Measurements from ENCODE around the gene UBE2I. TPM values are rescaled to one million over a fixed set of nuclear protein-coding genes. Genes with fewer than 3 reads are reported as not detected.

UBE2I gene
- total RNA-seq (97.1 TPM), polyA plus RNA-seq (ENCODE audit: insufficient read depth, low read depth, low replicate concordance) (62.2 TPM)
- long read RNA-seq, donor 1, transcript UBE2I-203 (7 exons, 2,976 nt) = major isoform, 55 of 91 reads
- long read RNA-seq, donor 1, partial matches to known transcripts = 22 of 91 reads
- long read RNA-seq, donor 1, other reads (novel, unspliced or antisense) = 5 of 91 reads
- long read RNA-seq, donor 2, transcript UBE2I-212 (1 exons, 2,642 nt) = minor isoform, 6 of 89 reads
- long read RNA-seq, donor 2, transcript UBE2I-203 (7 exons, 2,976 nt) = major isoform, 68 of 89 reads
- long read RNA-seq, donor 2, partial matches to known transcripts = 8 of 89 reads
- long read RNA-seq, donor 2, other reads (novel, unspliced or antisense) = 0 of 89 reads
- long read RNA-seq, donor 3, transcript UBE2I-212 (1 exons, 2,642 nt) = minor isoform, 6 of 107 reads
- long read RNA-seq, donor 3, transcript UBE2I-219 (3 exons, 498 nt) = minor isoform, 5 of 107 reads
- long read RNA-seq, donor 3, transcript UBE2I-203 (7 exons, 2,976 nt) = major isoform, 70 of 107 reads
- long read RNA-seq, donor 3, partial matches to known transcripts = 20 of 107 reads
- long read RNA-seq, donor 3, other reads (novel, unspliced or antisense) = 0 of 107 reads
- long read RNA-seq, donor 4, transcript UBE2I-212 (1 exons, 2,642 nt) = minor isoform, 6 of 82 reads
- long read RNA-seq, donor 4, transcript UBE2I-203 (7 exons, 2,976 nt) = major isoform, 58 of 82 reads
- long read RNA-seq, donor 4, partial matches to known transcripts = 11 of 82 reads
- long read RNA-seq, donor 4, other reads (novel, unspliced or antisense) = 0 of 82 reads
- long read RNA-seq, donor 5, transcript UBE2I-203 (7 exons, 2,976 nt) = major isoform, 7 of 7 reads
- long read RNA-seq, donor 5, partial matches to known transcripts = 0 of 7 reads
- long read RNA-seq, donor 5, other reads (novel, unspliced or antisense) = 0 of 7 reads
- long read RNA-seq, donor 6, transcript UBE2I-219 (3 exons, 498 nt) = minor isoform, 5 of 70 reads
- long read RNA-seq, donor 6, transcript UBE2I-203 (7 exons, 2,976 nt) = major isoform, 41 of 70 reads
- long read RNA-seq, donor 6, partial matches to known transcripts = 23 of 70 reads
- long read RNA-seq, donor 6, other reads (novel, unspliced or antisense) = 0 of 70 reads
- long read RNA-seq, donor 7, transcript UBE2I-203 (7 exons, 2,976 nt) = major isoform, 38 of 82 reads
- long read RNA-seq, donor 7, partial matches to known transcripts = 3 of 82 reads
- long read RNA-seq, donor 7, other reads (novel, unspliced or antisense) = 33 of 82 reads
- long read RNA-seq, donor 8, transcript UBE2I-203 (7 exons, 2,976 nt) = major isoform, 64 of 134 reads
- long read RNA-seq, donor 8, transcript UBE2I-219 (3 exons, 498 nt) = minor isoform, 13 of 134 reads
- long read RNA-seq, donor 8, partial matches to known transcripts = 47 of 134 reads
- long read RNA-seq, donor 8, other reads (novel, unspliced or antisense) = 0 of 134 reads
- long read RNA-seq, donor 9, transcript UBE2I-203 (7 exons, 2,976 nt) = major isoform, 35 of 53 reads
- long read RNA-seq, donor 9, partial matches to known transcripts = 9 of 53 reads
- long read RNA-seq, donor 9, other reads (novel, unspliced or antisense) = 0 of 53 reads
- long read RNA-seq, donor 10, transcript UBE2I-212 (1 exons, 2,642 nt) = minor isoform, 11 of 104 reads
- long read RNA-seq, donor 10, transcript UBE2I-203 (7 exons, 2,976 nt) = major isoform, 55 of 104 reads
- long read RNA-seq, donor 10, partial matches to known transcripts = 25 of 104 reads
- long read RNA-seq, donor 10, other reads (novel, unspliced or antisense) = 0 of 104 reads

DNA sequence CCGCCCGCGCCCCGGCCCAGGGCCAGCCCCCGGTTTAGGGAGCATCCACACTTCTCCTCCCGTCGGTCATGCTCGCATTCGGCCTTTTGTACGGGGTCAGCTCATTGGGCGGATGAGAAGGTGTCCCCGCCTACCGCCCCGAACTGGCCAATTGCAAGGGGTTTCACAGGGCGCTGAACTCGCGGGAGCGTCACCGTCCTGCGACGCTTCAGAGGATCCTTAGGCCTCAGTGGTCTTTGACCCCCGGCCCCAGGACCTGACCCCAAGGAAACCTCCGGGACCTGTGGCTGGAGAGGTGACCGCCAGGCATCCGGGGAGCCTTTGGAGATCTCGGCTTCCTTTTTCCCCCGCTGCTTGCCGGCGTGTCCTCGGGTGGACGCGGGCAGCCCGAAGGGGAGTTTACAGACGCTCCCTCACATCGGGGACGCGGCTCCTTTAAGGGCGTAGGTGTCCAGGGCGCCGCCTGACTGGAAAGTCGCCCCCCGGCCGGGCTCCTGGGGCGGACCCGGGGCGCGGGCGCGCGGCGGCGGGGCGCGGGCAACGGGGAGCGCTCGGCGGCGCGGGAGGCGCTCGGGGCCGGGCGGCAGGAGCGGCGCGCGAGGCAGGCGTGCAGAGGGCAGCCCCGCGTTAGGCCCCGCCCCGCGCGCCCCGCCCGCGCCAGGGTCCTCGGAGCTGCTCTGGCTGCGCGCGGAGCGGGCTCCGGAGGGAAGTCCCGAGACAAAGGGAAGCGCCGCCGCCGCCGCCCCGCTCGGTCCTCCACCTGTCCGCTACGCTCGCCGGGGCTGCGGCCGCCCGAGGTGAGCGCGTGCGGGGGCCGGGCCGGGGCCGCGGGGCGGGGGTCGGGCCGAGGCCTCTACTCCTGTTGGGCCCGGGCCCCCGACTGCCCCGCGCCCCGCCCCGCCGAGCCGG is at the start of gene UBE2I:
UBE2I (plus strand) TSS at position 660 of the 909 bp plus-strand sequence. CDS start 4,395 bp downstream, outside the sequence.
- no peak for FAIRE-seq

DNA sequence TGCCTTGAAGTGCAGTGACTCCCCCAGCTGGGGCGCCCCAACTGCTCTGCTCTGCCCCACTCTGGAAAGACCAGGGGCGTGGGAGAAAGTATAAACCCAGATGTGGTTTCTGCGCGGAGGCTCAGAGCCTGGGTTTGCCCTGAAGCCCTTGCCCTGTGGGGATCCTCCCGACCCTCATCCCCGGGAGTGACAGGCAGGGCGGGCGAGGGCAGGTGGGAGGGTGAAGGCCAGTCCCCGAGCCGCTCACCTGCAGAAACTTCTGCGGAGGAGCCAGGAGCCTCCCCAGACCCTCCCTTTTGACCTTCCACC is 49.7 kb upstream of the UBE2I start:
- Histone ChIP-seq H3K36me3 (ENCODE audit: control insufficient read depth in 2 of 3, insufficient read depth in 3 of 3, low read length in 3 of 3) (no peaks in the 10 kb centered on the region), H3K4me3 (ENCODE audit: low read length in 3 of 3) (no peak overlapping the region), H3K9me3 (ENCODE audit: control insufficient read depth in 2 of 3, insufficient read depth in 1 of 3, low read length in 3 of 3) (no peaks in the 10 kb centered on the region), H3K4me1 (ENCODE audit: control insufficient read depth in 2 of 3, insufficient read depth in 2 of 3, low read depth in 1 of 3, low read length in 3 of 3) (no peaks in the 10 kb centered on the region), H3K27ac (ENCODE audit: low read depth in 2 of 2, low read length in 2 of 2) (no peak overlapping the region), H3K27me3 (ENCODE audit: control insufficient read depth, insufficient read depth, low read length) (no peaks in the 10 kb centered on the region), H3K9ac (ENCODE audit: low read length in 3 of 3) (no peak overlapping the region)
- TF ChIP-seq, protein P1, sequence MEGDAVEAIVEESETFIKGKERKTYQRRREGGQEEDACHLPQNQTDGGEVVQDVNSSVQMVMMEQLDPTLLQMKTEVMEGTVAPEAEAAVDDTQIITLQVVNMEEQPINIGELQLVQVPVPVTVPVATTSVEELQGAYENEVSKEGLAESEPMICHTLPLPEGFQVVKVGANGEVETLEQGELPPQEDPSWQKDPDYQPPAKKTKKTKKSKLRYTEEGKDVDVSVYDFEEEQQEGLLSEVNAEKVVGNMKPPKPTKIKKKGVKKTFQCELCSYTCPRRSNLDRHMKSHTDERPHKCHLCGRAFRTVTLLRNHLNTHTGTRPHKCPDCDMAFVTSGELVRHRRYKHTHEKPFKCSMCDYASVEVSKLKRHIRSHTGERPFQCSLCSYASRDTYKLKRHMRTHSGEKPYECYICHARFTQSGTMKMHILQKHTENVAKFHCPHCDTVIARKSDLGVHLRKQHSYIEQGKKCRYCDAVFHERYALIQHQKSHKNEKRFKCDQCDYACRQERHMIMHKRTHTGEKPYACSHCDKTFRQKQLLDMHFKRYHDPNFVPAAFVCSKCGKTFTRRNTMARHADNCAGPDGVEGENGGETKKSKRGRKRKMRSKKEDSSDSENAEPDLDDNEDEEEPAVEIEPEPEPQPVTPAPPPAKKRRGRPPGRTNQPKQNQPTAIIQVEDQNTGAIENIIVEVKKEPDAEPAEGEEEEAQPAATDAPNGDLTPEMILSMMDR (IDR thresholded peaks at IDR 0.05; ENCODE audit: borderline replicate concordance, extremely low read depth, insufficient read depth) = no peak
- DNase-seq (no peak), FAIRE-seq (no peak)
- intact Hi-C loops (cut with DNase I) = no loop called here

More for the DNA sequence above, at the start of gene UBE2I:
- Histone ChIP-seq H3K9ac (ENCODE audit: low read length in 3 of 3) (peak within 1 kb of the TSS; percentile 80 to 99 (median 96)), H3K27me3 (ENCODE audit: control insufficient read depth, insufficient read depth, low read length) (no peaks in the 10 kb centered on the region), H3K9me3 (ENCODE audit: control insufficient read depth in 2 of 3, insufficient read depth in 1 of 3, low read length in 3 of 3) (no peaks in the 10 kb centered on the region), H3K27ac (ENCODE audit: low read depth in 2 of 2, low read length in 2 of 2) (peak within 1 kb of the TSS; percentile 99 to 100), H3K4me1 (ENCODE audit: control insufficient read depth in 2 of 3, insufficient read depth in 2 of 3, low read depth in 1 of 3, low read length in 3 of 3) (peaks cover 0 to 29% (median 10%) of the 10 kb centered on the region in 3 donors), H3K36me3 (ENCODE audit: control insufficient read depth in 2 of 3, insufficient read depth in 3 of 3, low read length in 3 of 3) (no peaks in the 10 kb centered on the region), H3K4me3 (ENCODE audit: low read length in 3 of 3) (peak within 1 kb of the TSS; percentile 72 to 98 (median 79))
- TF ChIP-seq, protein P1 (IDR thresholded peaks at IDR 0.05; ENCODE audit: borderline replicate concordance, extremely low read depth, insufficient read depth) = no peak
- intact Hi-C loops (cut with DNase I) = no loop called here
- DNase-seq = peak; percentile 98 to 99 (median 99)
